ENCODE measurements around the gene TIMM22.
"Not testable (repeated sequence)": the region's sequence is repeated elsewhere in the genome, so short reads cannot be mapped to it uniquely, and the experiment has no call there.

TIMM22 gene

GRCh38 chr17:973053-973452 is 23.9 kb upstream of the TIMM22 start:
- no peak overlapping the region for H3K4me3 ChIP-seq (ENCODE audit: control insufficient read depth, low read depth, low read length)
- no peak for DNase-seq (ENCODE audit: low read depth)
- TF ChIP-seq, protein P1, sequence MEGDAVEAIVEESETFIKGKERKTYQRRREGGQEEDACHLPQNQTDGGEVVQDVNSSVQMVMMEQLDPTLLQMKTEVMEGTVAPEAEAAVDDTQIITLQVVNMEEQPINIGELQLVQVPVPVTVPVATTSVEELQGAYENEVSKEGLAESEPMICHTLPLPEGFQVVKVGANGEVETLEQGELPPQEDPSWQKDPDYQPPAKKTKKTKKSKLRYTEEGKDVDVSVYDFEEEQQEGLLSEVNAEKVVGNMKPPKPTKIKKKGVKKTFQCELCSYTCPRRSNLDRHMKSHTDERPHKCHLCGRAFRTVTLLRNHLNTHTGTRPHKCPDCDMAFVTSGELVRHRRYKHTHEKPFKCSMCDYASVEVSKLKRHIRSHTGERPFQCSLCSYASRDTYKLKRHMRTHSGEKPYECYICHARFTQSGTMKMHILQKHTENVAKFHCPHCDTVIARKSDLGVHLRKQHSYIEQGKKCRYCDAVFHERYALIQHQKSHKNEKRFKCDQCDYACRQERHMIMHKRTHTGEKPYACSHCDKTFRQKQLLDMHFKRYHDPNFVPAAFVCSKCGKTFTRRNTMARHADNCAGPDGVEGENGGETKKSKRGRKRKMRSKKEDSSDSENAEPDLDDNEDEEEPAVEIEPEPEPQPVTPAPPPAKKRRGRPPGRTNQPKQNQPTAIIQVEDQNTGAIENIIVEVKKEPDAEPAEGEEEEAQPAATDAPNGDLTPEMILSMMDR (conservative IDR thresholded peaks at IDR 0.05; ENCODE audit: control insufficient read depth, insufficient read depth, low read depth, low read length), result no peak

DNA sequence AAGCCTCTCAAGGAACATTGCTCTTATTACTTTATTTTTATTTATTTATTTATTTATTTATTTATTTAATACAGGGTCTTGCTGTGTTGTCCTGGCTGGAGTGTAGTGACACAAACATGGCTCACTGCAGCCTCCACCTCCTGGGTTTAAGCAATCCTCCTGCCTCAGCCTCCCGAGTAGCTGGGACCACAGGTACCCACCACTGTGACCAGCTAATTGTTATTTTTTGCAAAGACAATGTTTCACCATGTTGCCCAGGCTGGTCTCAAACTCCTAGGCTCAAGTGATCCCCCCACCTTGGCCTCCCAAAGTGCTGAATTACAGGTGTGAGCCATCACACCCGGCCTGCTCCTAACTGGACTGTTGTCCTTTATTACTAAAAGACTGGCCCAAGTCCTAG is 22.2 kb upstream of the TIMM22 start:
- not testable (repeated sequence) for H3K4me3 ChIP-seq (ENCODE audit: control insufficient read depth, low read depth, low read length); DNase-seq (ENCODE audit: low read depth)

GRCh38 chr17:975371-975915 is 21.5 kb upstream of the TIMM22 start:
- TF ChIP-seq, protein P1 (conservative IDR thresholded peaks at IDR 0.05; ENCODE audit: control insufficient read depth, insufficient read depth, low read depth, low read length), result no peak
- DNase-seq (ENCODE audit: low read depth), result peak; percentile 79
- no peak overlapping the region for H3K4me3 ChIP-seq (ENCODE audit: control insufficient read depth, low read depth, low read length)

DNA sequence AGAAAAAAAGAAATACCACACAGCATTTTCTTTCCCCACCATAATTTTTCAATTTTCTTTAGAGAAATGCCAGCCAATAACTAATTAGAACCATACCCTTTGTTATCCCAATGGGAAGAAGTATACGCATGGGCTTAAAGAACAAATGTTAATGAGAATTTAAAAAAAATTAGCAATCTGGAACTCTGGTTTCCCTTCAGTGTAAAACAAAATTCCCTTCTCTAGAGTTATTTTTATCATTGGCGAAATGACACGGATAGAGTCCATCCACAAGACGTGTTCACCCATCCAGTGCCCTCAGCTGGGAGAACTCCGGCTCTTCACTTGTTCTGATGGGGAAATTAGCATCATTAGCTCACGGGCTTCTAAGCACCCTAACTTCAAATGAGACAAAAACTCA is 20.6 kb upstream of the TIMM22 start:
- TF ChIP-seq, protein P1 (conservative IDR thresholded peaks at IDR 0.05; ENCODE audit: control insufficient read depth, insufficient read depth, low read depth, low read length), result no peak
- no peak overlapping the region for H3K4me3 ChIP-seq (ENCODE audit: control insufficient read depth, low read depth, low read length)
- no peak for DNase-seq (ENCODE audit: low read depth)

DNA sequence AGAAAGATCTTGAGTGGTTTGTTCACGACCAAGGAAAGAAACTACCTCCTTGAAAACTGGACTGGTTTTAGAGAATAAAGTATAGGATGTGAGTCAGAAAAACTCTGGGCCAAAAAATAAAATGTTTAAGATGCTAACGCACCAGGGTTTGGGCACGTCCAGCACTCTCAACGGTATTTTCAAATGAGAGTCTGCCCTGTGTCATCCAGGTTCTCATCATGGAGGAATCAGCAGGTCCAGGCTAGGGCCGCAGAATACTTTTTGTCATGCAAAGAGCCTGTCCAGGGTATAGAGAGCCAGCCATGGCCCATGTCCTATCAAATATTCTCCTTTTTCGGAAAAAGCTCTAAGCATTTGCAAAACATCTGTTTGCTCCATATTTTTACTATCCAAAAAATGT is 19.8 kb upstream of the TIMM22 start:
- TF ChIP-seq, protein P1 (conservative IDR thresholded peaks at IDR 0.05; ENCODE audit: control insufficient read depth, insufficient read depth, low read depth, low read length), result no peak
- DNase-seq (ENCODE audit: low read depth), result peak; percentile 59
- peak overlapping the region; percentile 22 for H3K4me3 ChIP-seq (ENCODE audit: control insufficient read depth, low read depth, low read length)

DNA sequence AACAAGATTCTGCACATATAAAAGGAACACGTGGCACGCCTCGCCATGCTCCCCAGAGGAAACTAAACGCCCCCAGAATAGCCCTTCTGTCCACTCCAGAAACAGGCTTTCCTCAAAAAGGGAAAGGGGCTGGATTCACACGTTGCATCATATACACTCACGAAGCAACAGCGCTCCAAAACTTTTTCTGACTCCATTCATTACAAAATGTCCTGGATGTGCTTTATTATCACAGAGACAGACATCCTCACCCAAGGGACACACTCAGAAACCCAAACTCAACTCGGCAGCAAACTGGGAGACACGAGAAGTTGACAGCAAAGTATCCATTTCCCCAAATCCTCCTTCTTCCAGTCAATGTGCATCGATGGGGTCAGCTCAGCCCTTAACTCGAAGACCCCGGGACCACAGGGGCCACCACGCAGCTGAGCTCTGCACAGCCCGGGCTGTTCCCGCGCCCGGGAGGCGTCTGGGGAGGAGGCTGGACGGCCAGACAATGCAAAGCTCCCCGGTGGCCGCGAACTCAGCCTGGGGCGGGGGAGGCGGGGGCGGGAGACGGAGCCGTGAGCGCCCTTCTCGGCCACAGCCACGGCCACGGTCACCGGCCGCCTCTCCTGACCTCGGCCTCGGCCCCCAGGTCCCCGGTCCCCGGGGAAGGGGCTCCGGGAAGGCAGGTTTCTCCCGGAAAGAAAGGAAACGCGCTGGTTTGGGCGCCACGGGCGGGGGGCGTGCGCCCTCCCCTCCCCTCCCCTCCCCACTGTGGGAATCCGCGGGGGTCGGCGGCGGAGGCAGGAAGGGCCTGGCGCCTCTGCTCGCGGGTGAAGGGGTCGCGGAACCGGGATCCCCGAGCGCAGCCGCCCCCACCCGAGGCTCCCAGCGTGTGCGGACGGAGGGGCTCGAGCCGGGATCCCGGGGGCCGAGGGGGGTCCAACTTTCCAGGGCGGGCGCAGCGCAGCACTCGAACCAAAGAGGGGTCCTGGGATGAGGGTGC is 18.5 kb upstream of the TIMM22 start:
- peak overlapping the region; percentile 68 for H3K4me3 ChIP-seq (ENCODE audit: control insufficient read depth, low read depth, low read length)
- TF ChIP-seq, protein P1 (conservative IDR thresholded peaks at IDR 0.05; ENCODE audit: control insufficient read depth, insufficient read depth, low read depth, low read length), result no peak
- peak; percentile 77 for DNase-seq (ENCODE audit: low read depth)

DNA sequence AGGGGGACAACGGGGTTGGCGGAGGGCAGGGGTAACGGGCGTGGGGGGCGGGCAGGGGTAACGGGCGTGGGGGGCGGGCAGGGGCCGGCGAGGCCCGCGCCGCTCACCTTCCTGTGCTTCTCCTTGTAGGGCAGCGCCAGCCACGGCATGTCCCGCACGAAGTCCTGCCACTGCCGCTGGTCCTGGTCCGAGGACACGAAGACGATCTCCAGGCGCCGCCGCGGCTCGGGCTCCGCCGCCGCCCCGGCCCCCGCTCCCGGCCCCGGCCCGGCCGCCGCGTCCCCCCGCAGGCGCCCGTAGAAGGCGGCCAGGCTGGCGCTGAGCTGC is 17.8 kb upstream of the TIMM22 start:
- TF ChIP-seq, protein P1 (conservative IDR thresholded peaks at IDR 0.05; ENCODE audit: control insufficient read depth, insufficient read depth, low read depth, low read length), result no peak
- peak overlapping the region; percentile 52 for H3K4me3 ChIP-seq (ENCODE audit: control insufficient read depth, low read depth, low read length)
- DNase-seq (ENCODE audit: low read depth), result no peak

Data from fibroblast of mammary gland (primary cell).